H1 (cell line): ENCODE results near the gene ARID5B. TPM values are rescaled to one million over a fixed set of nuclear protein-coding genes. Genes with fewer than 3 reads are reported as not detected.

Experiments used
- CTCF ChIA-PET: fragments of 300-600 bp; sonication (Branson Sonifier 250); formaldehyde crosslinking; loops from one replicate; lab custom pipeline; 2021; ENCODE audit not compliant: partially characterized antibody; lab: Charles Lee
- POLR2A ChIA-PET: fragments of 300-600 bp; sonication (Branson Sonifier 250); formaldehyde crosslinking; loops from one replicate; lab custom pipeline; 2021; ENCODE audit warnings: inconsistent platforms; ENCODE audit not compliant: partially characterized antibody; lab: Charles Lee
- DNase-seq, 2 experiments: peaks; one replicate each; pipeline versions ENCODE4 v3.0.0 to v3.0.0-alpha.2; 2010 to 2022; ENCODE audit warnings: low spot score in 2 of 2, low read depth in 1 of 2, mixed read lengths in 1 of 2
- FAIRE-seq: peaks from 2 replicates; lab custom pipeline; 2011; peaks lifted over from hg19 to GRCh38; lab: Jason Lieb, UNC
- H2AFZ ChIP-seq: 2 replicates; pipeline ENCODE4 v1.8.1; 2012; ENCODE audit warnings: low read length, inconsistent platforms
- H2AK5ac ChIP-seq: 2 replicates; pipeline ENCODE4 v1.6.1; 2013; ENCODE audit warnings: low read depth, low read length
- H2BK120ac ChIP-seq: replicated peaks from 2 replicates; pipeline ENCODE3; 2013; ENCODE audit warnings: low read depth, low read length, inconsistent platforms
- H2BK12ac ChIP-seq: 2 replicates; pipeline ENCODE4 v1.6.1; 2013; ENCODE audit warnings: low read depth, low read length
- H2BK15ac ChIP-seq: 2 replicates; pipeline ENCODE4 v1.6.1; 2013; ENCODE audit warnings: low read length
- H2BK20ac ChIP-seq: 2 replicates; pipeline ENCODE4 v1.6.1; 2013; ENCODE audit warnings: low read length
- H2BK5ac ChIP-seq: 2 replicates; pipeline ENCODE4 v1.6.1; 2013; ENCODE audit warnings: low read depth, low read length
- H3K14ac ChIP-seq: 2 replicates; pipeline ENCODE4 v1.6.1; 2013; ENCODE audit warnings: inconsistent platforms; ENCODE audit not compliant: insufficient read length
- H3K18ac ChIP-seq: 2 replicates; pipeline ENCODE4 v1.6.1; 2013; ENCODE audit warnings: low read length; ENCODE audit errors: extremely low read depth
- H3K23ac ChIP-seq: 2 replicates; pipeline ENCODE4 v1.6.1; 2013; ENCODE audit warnings: inconsistent platforms; ENCODE audit not compliant: insufficient read length
- H3K23me2 ChIP-seq: 2 replicates; pipeline ENCODE4 v1.6.1; 2013; ENCODE audit warnings: low read depth, low read length
- H3K27ac ChIP-seq: 2 replicates; pipeline ENCODE4 v1.6.1; 2011; ENCODE audit warnings: low read depth, low read length, inconsistent platforms
- H3K27me3 ChIP-seq, 4 experiments: replicated peaks in 1 of 4; 1 replicate in 1 of 4; 2 replicates in 3 of 4; pipeline versions ENCODE4 v1.6.1 to v1.8.1; 2011 to 2013; ENCODE audit warnings: low read length in 3 of 4, mild to moderate bottlenecking in 3 of 4, inconsistent platforms in 2 of 4, mixed read lengths in 2 of 4, moderate library complexity in 1 of 4; ENCODE audit not compliant: control insufficient read depth in 3 of 4, insufficient read depth in 3 of 4; ENCODE audit errors: extremely low read depth in 1 of 4
- H3K36me3 ChIP-seq, 4 experiments: 2 replicates each; pipeline versions ENCODE4 v1.6.1 to v1.8.1; 2011 to 2013; ENCODE audit warnings: mild to moderate bottlenecking in 4 of 4, low read length in 3 of 4, moderate library complexity in 2 of 4, control low read depth in 1 of 4, inconsistent platforms in 1 of 4; ENCODE audit not compliant: insufficient read depth in 4 of 4, control insufficient read depth in 2 of 4
- H3K4ac ChIP-seq: replicated peaks from 2 replicates; pipeline ENCODE3; 2013; ENCODE audit warnings: low read length, low read depth, mixed read lengths, inconsistent platforms; ENCODE audit not compliant: insufficient read length
- H3K4me1 ChIP-seq, 4 experiments: replicated peaks in 1 of 4; 1 replicate in 1 of 4; 2 replicates in 3 of 4; pipeline versions ENCODE4 v1.6.1 to v1.8.1; 2011 to 2013; ENCODE audit warnings: low read length in 3 of 4, inconsistent platforms in 2 of 4, mixed read lengths in 1 of 4; ENCODE audit not compliant: insufficient read depth in 4 of 4, control insufficient read depth in 3 of 4
- H3K4me2 ChIP-seq, 2 experiments: 2 replicates each; pipeline versions ENCODE4 v1.6.1 to v1.8.1; 2011 to 2013; ENCODE audit warnings: low read depth in 2 of 2, low read length in 2 of 2, control low read depth in 1 of 2, inconsistent platforms in 1 of 2, mild to moderate bottlenecking in 1 of 2; ENCODE audit not compliant: insufficient read depth in 1 of 2
- H3K4me3 ChIP-seq, 4 experiments: fragments of 200-600, 300-600 bp in 1 of 4; sonication (generic), shearing (Covaris generic), sonication (Bioruptor Twin) in 1 of 4; 2 replicates each; pipeline versions ENCODE4 v1.5.1 to v1.8.1; 2011 to 2016; ENCODE audit warnings: low read length in 4 of 4, low read depth in 3 of 4, control low read depth in 2 of 4, inconsistent platforms in 2 of 4, mild to moderate bottlenecking in 2 of 4, mixed read lengths in 1 of 4, moderate library complexity in 1 of 4; ENCODE audit not compliant: insufficient read depth in 2 of 4; ENCODE audit errors: extremely low read depth in 1 of 4
- H3K56ac ChIP-seq: replicated peaks from 2 replicates; pipeline ENCODE3; 2013; ENCODE audit warnings: low read depth, mild to moderate bottlenecking, mixed read lengths, low read length, inconsistent platforms; ENCODE audit not compliant: insufficient read length
- H3K79me1 ChIP-seq: 2 replicates; pipeline ENCODE4 v1.6.1; 2013; ENCODE audit warnings: low read depth, low read length, control low read depth
- H3K79me2 ChIP-seq, 2 experiments: 2 replicates each; pipeline versions ENCODE4 v1.6.1 to v1.8.1; 2012 to 2013; ENCODE audit warnings: low read length in 2 of 2, mild to moderate bottlenecking in 2 of 2, inconsistent platforms in 1 of 2; ENCODE audit not compliant: insufficient read depth in 2 of 2, control insufficient read depth in 1 of 2
- H3K9ac ChIP-seq, 4 experiments: replicated peaks in 1 of 4; 1 replicate in 1 of 4; 2 replicates in 3 of 4; pipeline versions ENCODE4 v1.6.1 to v1.8.1; 2011 to 2013; ENCODE audit warnings: low read depth in 3 of 4, low read length in 3 of 4, control low read depth in 2 of 4, mild to moderate bottlenecking in 2 of 4, moderate library complexity in 2 of 4, inconsistent platforms in 1 of 4; ENCODE audit errors: extremely low read depth in 1 of 4
- H3K9me3 ChIP-seq, 2 experiments: 2 replicates each; pipeline versions ENCODE4 v1.6.1 to v1.8.1; 2012 to 2013; ENCODE audit warnings: mild to moderate bottlenecking in 2 of 2, moderate library complexity in 2 of 2, control low read depth in 1 of 2, inconsistent platforms in 1 of 2, low read depth in 1 of 2, low read length in 1 of 2, mixed read lengths in 1 of 2; ENCODE audit not compliant: insufficient read depth in 2 of 2
- H4K20me1 ChIP-seq, 2 experiments: replicated peaks in 1 of 2; 2 replicates each; pipeline versions ENCODE3 to v1.8.1; 2011 to 2013; ENCODE audit warnings: inconsistent platforms in 2 of 2, low read length in 2 of 2, mild to moderate bottlenecking in 1 of 2; ENCODE audit not compliant: insufficient read depth in 2 of 2, control insufficient read depth in 1 of 2
- H4K5ac ChIP-seq: 2 replicates; pipeline ENCODE4 v1.6.1; 2013; ENCODE audit warnings: low read length, low read depth, mixed read lengths, inconsistent platforms; ENCODE audit not compliant: insufficient read length
- H4K8ac ChIP-seq: 2 replicates; pipeline ENCODE4 v1.8.0; 2013; ENCODE audit warnings: mild to moderate bottlenecking, moderate library complexity, low read length, inconsistent platforms; ENCODE audit not compliant: insufficient read depth; ENCODE audit errors: extremely low read depth
- H4K91ac ChIP-seq: replicated peaks from 2 replicates; pipeline ENCODE3; 2013; ENCODE audit warnings: low read length, mixed read lengths, inconsistent platforms; ENCODE audit not compliant: insufficient read length
- BCL11A ChIP-seq, 2 experiments: IDR thresholded peaks; one replicate each; pipeline ENCODE4 v1.6.1; 2011; ENCODE audit warnings: low read depth in 2 of 2, low read length in 2 of 2, mild to moderate bottlenecking in 2 of 2
- CBX8 ChIP-seq: fragments of 300-800, 300-1000 bp; sonication (generic); IDR thresholded peaks from 2 replicates; pipeline ENCODE4 v1.7.1; 2016; ENCODE audit warnings: low read depth, low read length, borderline replicate concordance
- EGR1 ChIP-seq: IDR thresholded peaks from 2 replicates; pipeline ENCODE4 v1.6.1; 2011; ENCODE audit warnings: low read depth, low read length, borderline replicate concordance
- FOSL1 ChIP-seq: IDR thresholded peaks from 2 replicates; pipeline ENCODE4 v1.6.1; 2011; ENCODE audit warnings: mild to moderate bottlenecking, low read depth, low read length, moderate library complexity; ENCODE audit not compliant: insufficient read depth
- JUN ChIP-seq: IDR thresholded peaks from 2 replicates; pipeline ENCODE4 v1.6.1; 2011; ENCODE audit warnings: low read depth, mild to moderate bottlenecking, improper control_type of control experiment, low read length
- JUND ChIP-seq: IDR thresholded peaks from 2 replicates; pipeline ENCODE4 v1.6.1; 2011; ENCODE audit warnings: mild to moderate bottlenecking, improper control_type of control experiment, low read length
- KDM5A ChIP-seq: fragments of 200-600 bp; IDR thresholded peaks from 2 replicates; pipeline ENCODE4 v1.7.1; 2012; ENCODE audit warnings: mild to moderate bottlenecking, low read length, inconsistent platforms, mixed read lengths
- MAFK ChIP-seq: IDR thresholded peaks from 2 replicates; pipeline ENCODE4 v1.6.1; 2012; ENCODE audit warnings: low read depth, mild to moderate bottlenecking, improper control_type of control experiment, low read length
- RNF2 ChIP-seq: fragments of 200-900, 300-1000 bp; sonication (generic); IDR thresholded peaks from 2 replicates; pipeline ENCODE4 v1.7.1; 2016; ENCODE audit warnings: borderline replicate concordance, low read depth, mild to moderate bottlenecking, antibody characterized with exemption, low read length; ENCODE audit not compliant: poor library complexity, severe bottlenecking; ENCODE audit errors: missing control alignments
- SIRT6 ChIP-seq: IDR thresholded peaks from one replicate; pipeline ENCODE4 v1.7.1; 2012; ENCODE audit warnings: low read length, inconsistent platforms
- TAF1 ChIP-seq: IDR thresholded peaks from 2 replicates; pipeline ENCODE4 v1.6.1; 2011; ENCODE audit warnings: mild to moderate bottlenecking, low read depth, low read length
- WGBS, 2 experiments: shearing (Covaris generic) in 1 of 2; methylation state at CpG; one replicate each; pipeline versions ENCODE4 v1.1.6 to v1.1.7; 2013 to 2015; ENCODE audit warnings: low lambda C conversion rate in 2 of 2, mixed read lengths in 2 of 2, inconsistent platforms in 1 of 2, low coverage in 1 of 2, missing lambda C conversion rate in 1 of 2; ENCODE audit not compliant: insufficient replicate concordance in 2 of 2, insufficient coverage in 1 of 2, insufficient read length in 1 of 2; ENCODE audit errors: extremely low coverage in 1 of 2, missing lambda C conversion rate in 1 of 2; 5-methylcytosine and 5-hydroxymethylcytosine counted together
- polyA plus RNA-seq, 7 experiments: library from polyadenylated mRNA; depleted of rRNA in 3 of 7; stranded (reverse) in 5 of 7; unstranded in 2 of 7; fragments of >200 nt in 5 of 7; fragments of 200-250 nt in 2 of 7; gene quantifications; 1 replicate in 5 of 7; 2 replicates in 1 of 7; 4 replicates in 1 of 7; pipeline versions ENCODE4 v1.2.1 to v1.2.3, GENCODE V29; 2011 to 2013; ENCODE audit warnings: missing spikeins in 2 of 7, mixed read lengths in 2 of 7
- total RNA-seq: library from RNA; stranded (reverse); fragmentation: NEBNext Ultra II Directional; extraction: Animal tissue kit (Norgen Biotek cat#: 25700); gene quantifications from 2 replicates; pipeline ENCODE4 v1.2.1, GENCODE V29; 2021
- TF ChIP-seq, protein P1 (sequence below): IDR thresholded peaks from 2 replicates; pipeline ENCODE4 v1.6.1; 2012; ENCODE audit warnings: low read length, inconsistent platforms

The ARID5B gene
- total and polyA plus RNA-seq, 2 of the 8 experiments (the other 6 are each of a cell fraction or from before 2014, with no cell fraction given), result 0.21 to 1.1 TPM

DNA sequence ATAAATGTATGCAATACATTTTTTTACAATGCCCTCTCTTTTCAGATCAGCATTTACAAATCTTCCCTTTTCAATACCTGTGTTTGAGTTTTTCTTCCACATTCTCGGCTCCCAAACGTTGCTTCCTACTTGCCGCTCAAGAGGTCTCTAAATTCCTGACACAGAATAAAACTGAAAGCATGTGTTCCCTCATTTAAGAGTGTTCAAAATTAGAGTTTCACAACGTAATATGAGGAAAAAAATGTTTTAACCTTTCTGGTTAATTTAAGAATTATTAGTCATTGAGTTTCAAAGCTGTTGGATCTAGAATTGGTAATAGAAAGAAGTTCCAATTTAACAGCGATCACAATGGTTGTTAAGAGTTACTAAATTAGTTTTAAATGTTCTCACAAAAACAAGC is 100.4 kb downstream of the ARID5B start:
- Histone ChIP-seq H3K9ac (no peak overlapping the region), H4K91ac (no peak overlapping the region), H4K8ac (no peak overlapping the region), H2AK5ac (no peak overlapping the region), H2BK5ac (no peak overlapping the region), H3K23me2 (no peaks in the 10 kb centered on the region), H3K9me3 (no peaks in the 10 kb centered on the region), H4K5ac (no peak overlapping the region), H3K79me2 (no peaks in the 10 kb centered on the region), H2BK120ac (no peak overlapping the region), H4K20me1 (no peaks in the 10 kb centered on the region), H3K18ac (no peak overlapping the region), H3K4me1 (no peaks in the 10 kb centered on the region), H3K23ac (no peak overlapping the region), H3K79me1 (no peaks in the 10 kb centered on the region), H3K4ac (no peak overlapping the region), H3K4me3 (no peak overlapping the region), H3K4me2 (no peak overlapping the region), H2AFZ (no peak overlapping the region), H2BK12ac (no peak overlapping the region), H2BK20ac (no peak overlapping the region), H2BK15ac (no peak overlapping the region), H3K27me3 (no peaks in the 10 kb centered on the region), H3K56ac (no peak overlapping the region), H3K36me3 (no peaks in the 10 kb centered on the region), H3K27ac (no peak overlapping the region), H3K14ac (no peak overlapping the region)
- CTCF ChIA-PET, result no interaction called here
- no peak for DNase-seq
- POLR2A ChIA-PET, result no interaction called here
- FAIRE-seq, result no peak
- WGBS, 2 experiments, result 86% methylated on average over 5 of the region's 5 CpGs; no CpG with 5 or more reads in 1 of the 2 experiments
- no peak for TF ChIP-seq MAFK
- TF ChIP-seq JUN, result no peak
- TF ChIP-seq RNF2, result no peak
- no peak for TF ChIP-seq SIRT6
- TF ChIP-seq FOSL1, result no peak
- no peak for TF ChIP-seq BCL11A (IDR thresholded peaks at IDR 0.05; ENCODE audit: low read depth in 2 of 2, low read length in 2 of 2)
- no peak for TF ChIP-seq CBX8
- TF ChIP-seq TAF1, result no peak
- no peak for TF ChIP-seq EGR1
- TF ChIP-seq, protein P1, sequence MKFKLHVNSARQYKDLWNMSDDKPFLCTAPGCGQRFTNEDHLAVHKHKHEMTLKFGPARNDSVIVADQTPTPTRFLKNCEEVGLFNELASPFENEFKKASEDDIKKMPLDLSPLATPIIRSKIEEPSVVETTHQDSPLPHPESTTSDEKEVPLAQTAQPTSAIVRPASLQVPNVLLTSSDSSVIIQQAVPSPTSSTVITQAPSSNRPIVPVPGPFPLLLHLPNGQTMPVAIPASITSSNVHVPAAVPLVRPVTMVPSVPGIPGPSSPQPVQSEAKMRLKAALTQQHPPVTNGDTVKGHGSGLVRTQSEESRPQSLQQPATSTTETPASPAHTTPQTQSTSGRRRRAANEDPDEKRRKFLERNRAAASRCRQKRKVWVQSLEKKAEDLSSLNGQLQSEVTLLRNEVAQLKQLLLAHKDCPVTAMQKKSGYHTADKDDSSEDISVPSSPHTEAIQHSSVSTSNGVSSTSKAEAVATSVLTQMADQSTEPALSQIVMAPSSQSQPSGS, result no peak
- no peak for TF ChIP-seq KDM5A
- no peak for TF ChIP-seq JUND
